Gastrocnemius medialis (tissue), 4 donors: ENCODE data around the gene CFAP299. TPM values are rescaled to one million over a fixed set of nuclear protein-coding genes. Genes with fewer than 3 reads are reported as not detected.

Experiments
- ATAC-seq, 2 donors: fragments of 150-250 bp; one replicate each; pipeline ENCODE4 v1.9.1; 2016
- DNase-seq, 2 donors: peaks; one replicate each; pipeline ENCODE4 v3.0.0-alpha.2; 2019
- H3K27ac ChIP-seq, 4 donors: fragments of 200-600 bp; sonication (generic); 1 replicate in 1 of 4; 2 replicates in 3 of 4; pipeline ENCODE4 v1.5.1; 2016 to 2018; ENCODE audit warnings: mild to moderate bottlenecking in 2 of 4, moderate library complexity in 1 of 4
- H3K27me3 ChIP-seq, 3 donors: fragments of 200-600 bp; sonication (generic) in 2 of 3; 1 replicate in 1 of 3; 2 replicates in 2 of 3; pipeline versions ENCODE4 v1.5.1 to v1.6.0; 2016 to 2019; ENCODE audit warnings: mild to moderate bottlenecking in 1 of 3, moderate library complexity in 1 of 3
- H3K36me3 ChIP-seq, 2 donors: fragments of 200-600 bp; sonication (generic) in 1 of 2; one replicate each; pipeline ENCODE4 v1.5.1; 2017 to 2018
- H3K4me1 ChIP-seq, 2 donors: fragments of 200-600 bp; sonication (generic) in 1 of 2; one replicate each; pipeline ENCODE4 v1.5.1; 2016 to 2017; ENCODE audit warnings: mild to moderate bottlenecking in 2 of 2
- H3K4me3 ChIP-seq, 4 donors: fragments of 200-600 bp; sonication (generic) in 3 of 4; 1 replicate in 1 of 4; 2 replicates in 3 of 4; pipeline ENCODE4 v1.5.1; 2016 to 2019; ENCODE audit warnings: mild to moderate bottlenecking in 2 of 4
- H3K9me3 ChIP-seq, 3 donors: fragments of 200-600 bp; sonication (generic) in 2 of 3; 1 replicate in 1 of 3; 2 replicates in 2 of 3; pipeline ENCODE4 v1.5.1; 2016 to 2019
- POLR2A ChIP-seq, 2 donors: fragments of 450-650 bp; IDR thresholded peaks; one replicate each; pipeline ENCODE4 v1.6.1; 2017; ENCODE audit warnings: antibody characterized with exemption in 2 of 2, mild to moderate bottlenecking in 2 of 2, moderate library complexity in 2 of 2
- in situ Hi-C, 4 donors: fragments of 200-750 bp; cut with MboI; loops; one replicate each; pipeline versions ENCODE4 v1.15.0 to v1.8.0; 2017; ENCODE audit warnings: low sequenced_read_pairs in 4 of 4
- intact Hi-C: fragments of 100-400 bp; cut with DNase I; formaldehyde crosslinking; loops from one replicate; pipeline ENCODE4 v1.15.1; 2023; ENCODE audit warnings: low total_unique reads
- total RNA-seq, 4 donors: library from RNA; depleted of rRNA; stranded (reverse); fragments of >200 nt; gene quantifications; one replicate each; pipeline versions ENCODE4 v1.1.0 to v1.2.3, GENCODE V29; 2016
- TF ChIP-seq, protein P1 (sequence below), 5 experiments: fragments of 450-650 bp in 3 of 5; fragments of 200-600 bp in 2 of 5; sonication (generic) in 2 of 5; IDR thresholded peaks in 4 of 5; conservative IDR thresholded peaks in 1 of 5; 1 replicate in 4 of 5; 2 replicates in 1 of 5; pipeline ENCODE4 v1.5.1; 2016 to 2019; ENCODE audit warnings: antibody characterized with exemption in 5 of 5, mild to moderate bottlenecking in 3 of 5, moderate library complexity in 3 of 5

CFAP299 gene
- total RNA-seq, 4 donors from 2014 or later, result not detected

DNA sequence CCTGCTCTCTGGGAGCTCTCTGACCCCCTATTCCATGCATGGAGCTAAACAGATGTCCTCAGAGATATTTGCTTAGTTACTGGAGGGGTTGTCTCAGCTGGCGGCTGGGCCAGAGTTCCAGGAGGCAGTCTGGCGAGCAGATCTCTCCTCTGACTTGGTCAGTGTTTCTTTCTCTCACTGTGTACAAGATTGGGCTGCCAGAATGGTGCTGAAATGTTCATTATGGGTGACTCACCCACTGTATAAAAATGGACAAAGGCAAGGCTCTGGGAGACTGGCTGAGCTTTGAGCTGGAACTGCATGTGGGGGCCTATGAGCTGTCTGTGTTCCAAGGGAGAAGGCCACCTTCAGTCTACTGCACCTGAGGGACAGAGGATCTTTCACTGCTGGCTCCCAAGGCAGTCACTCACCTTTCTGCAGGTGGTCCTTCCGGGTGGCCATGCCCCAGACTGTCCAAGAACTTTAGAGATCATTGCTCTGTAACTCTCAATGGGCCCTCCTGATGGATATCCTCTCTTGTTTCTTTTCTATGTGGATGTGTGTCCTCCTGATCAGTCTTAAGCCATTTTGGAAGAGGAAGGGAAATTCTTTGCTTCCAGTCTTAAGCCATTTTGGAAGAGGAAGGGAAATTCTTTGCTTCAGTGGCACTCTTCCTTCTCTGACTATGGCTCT, 88.2 kb downstream of the CFAP299 start:
- in situ Hi-C loops, result no loop called here
- Histone ChIP-seq H3K27ac (no peak overlapping the region), H3K9me3 (no peaks in the 10 kb centered on the region), H3K4me1 (no peaks in the 10 kb centered on the region), H3K27me3 (no peaks in the 10 kb centered on the region), H3K36me3 (no peaks in the 10 kb centered on the region), H3K4me3 (no peak overlapping the region)
- no peak for DNase-seq
- TF ChIP-seq, protein P1, sequence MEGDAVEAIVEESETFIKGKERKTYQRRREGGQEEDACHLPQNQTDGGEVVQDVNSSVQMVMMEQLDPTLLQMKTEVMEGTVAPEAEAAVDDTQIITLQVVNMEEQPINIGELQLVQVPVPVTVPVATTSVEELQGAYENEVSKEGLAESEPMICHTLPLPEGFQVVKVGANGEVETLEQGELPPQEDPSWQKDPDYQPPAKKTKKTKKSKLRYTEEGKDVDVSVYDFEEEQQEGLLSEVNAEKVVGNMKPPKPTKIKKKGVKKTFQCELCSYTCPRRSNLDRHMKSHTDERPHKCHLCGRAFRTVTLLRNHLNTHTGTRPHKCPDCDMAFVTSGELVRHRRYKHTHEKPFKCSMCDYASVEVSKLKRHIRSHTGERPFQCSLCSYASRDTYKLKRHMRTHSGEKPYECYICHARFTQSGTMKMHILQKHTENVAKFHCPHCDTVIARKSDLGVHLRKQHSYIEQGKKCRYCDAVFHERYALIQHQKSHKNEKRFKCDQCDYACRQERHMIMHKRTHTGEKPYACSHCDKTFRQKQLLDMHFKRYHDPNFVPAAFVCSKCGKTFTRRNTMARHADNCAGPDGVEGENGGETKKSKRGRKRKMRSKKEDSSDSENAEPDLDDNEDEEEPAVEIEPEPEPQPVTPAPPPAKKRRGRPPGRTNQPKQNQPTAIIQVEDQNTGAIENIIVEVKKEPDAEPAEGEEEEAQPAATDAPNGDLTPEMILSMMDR (IDR thresholded peaks at IDR 0.05 in 4 of 5, conservative IDR thresholded peaks at IDR 0.05 in 1 of 5), result no peak
- no peak for TF ChIP-seq POLR2A (IDR thresholded peaks at IDR 0.05)
- intact Hi-C loops, result no loop called here
- no peak for ATAC-seq

DNA sequence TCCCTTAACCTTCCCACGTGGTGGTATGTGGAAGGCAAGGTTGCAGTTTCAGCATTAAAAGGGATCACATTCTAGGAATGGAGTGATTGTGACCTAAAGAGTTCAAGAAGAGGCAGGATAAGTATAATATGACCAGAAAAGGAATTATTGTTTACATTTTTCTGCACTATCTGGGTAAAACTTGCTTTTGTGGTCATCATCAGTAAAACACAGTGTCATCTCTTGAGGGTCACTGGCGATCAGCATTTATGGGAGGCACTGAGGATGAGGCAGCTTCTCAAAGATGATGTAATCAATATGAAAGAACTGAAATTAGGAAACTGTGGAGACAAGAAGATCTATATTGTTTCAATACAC, 88.7 kb downstream of the CFAP299 start:
- no peaks in the 10 kb centered on the region for H3K4me1 ChIP-seq
- no peak for DNase-seq
- in situ Hi-C loops (no loop called here), intact Hi-C loops (no loop called here)
- H3K27ac ChIP-seq, result no peak overlapping the region
- no peaks in the 10 kb centered on the region for H3K9me3 ChIP-seq
- H3K36me3 ChIP-seq, result no peaks in the 10 kb centered on the region
- no peak overlapping the region for H3K4me3 ChIP-seq
- H3K27me3 ChIP-seq, result no peaks in the 10 kb centered on the region
- TF ChIP-seq, protein P1 (IDR thresholded peaks at IDR 0.05 in 4 of 5, conservative IDR thresholded peaks at IDR 0.05 in 1 of 5), result no peak
- no peak for TF ChIP-seq POLR2A (IDR thresholded peaks at IDR 0.05)
- no peak for ATAC-seq

DNA sequence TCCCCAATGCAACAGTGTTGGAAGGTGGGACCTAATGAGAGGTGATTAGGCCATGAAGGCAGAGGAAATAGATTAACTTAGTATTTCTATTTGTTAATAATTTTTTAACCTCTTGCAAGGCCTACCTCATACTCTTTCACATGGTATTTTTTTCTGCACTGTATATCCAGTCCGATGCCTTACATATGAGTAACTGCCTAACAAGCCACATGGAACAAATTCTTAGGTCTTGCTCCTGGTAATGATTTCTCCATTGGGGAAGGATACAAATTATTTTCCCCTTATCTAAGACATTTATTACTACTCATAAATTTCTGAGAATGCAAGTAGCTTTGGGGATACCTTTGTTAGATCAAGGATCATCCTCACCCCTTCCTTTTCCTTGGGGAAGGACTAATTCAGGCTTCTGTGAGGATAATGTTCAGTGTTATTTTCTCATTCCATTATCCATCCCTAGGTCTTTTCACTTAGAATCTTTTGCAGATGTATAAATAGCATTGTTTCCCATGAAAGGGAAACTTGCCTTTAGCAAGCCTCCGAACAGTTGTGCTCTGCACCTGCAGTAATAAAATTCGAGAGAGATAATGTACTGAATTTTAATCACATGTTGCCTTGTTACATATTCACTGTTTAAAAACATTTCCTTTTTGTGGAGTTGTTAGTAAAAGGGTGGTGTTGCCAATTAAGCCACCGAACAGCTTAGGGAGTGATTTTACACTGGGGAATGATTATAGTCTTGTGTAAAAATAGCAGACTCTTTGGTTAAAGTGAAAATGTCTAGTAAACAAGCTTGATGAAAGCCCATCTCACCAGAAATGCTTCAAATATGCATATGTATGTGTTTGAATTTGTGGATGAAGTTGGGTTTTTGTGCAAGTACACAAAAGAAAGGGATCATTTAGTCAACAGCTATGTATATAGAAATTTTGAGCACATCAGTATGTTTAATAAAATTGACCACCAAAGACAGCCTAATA, 89.9 kb downstream of the CFAP299 start:
- Histone ChIP-seq H3K4me1 (no peaks in the 10 kb centered on the region), H3K9me3 (no peaks in the 10 kb centered on the region), H3K27ac (no peak overlapping the region), H3K27me3 (no peaks in the 10 kb centered on the region), H3K4me3 (no peak overlapping the region), H3K36me3 (no peaks in the 10 kb centered on the region)
- TF ChIP-seq, protein P1 (IDR thresholded peaks at IDR 0.05 in 4 of 5, conservative IDR thresholded peaks at IDR 0.05 in 1 of 5), result no peak
- in situ Hi-C loops (no loop called here), intact Hi-C loops (no loop called here)
- no peak for DNase-seq
- ATAC-seq, result no peak

DNA sequence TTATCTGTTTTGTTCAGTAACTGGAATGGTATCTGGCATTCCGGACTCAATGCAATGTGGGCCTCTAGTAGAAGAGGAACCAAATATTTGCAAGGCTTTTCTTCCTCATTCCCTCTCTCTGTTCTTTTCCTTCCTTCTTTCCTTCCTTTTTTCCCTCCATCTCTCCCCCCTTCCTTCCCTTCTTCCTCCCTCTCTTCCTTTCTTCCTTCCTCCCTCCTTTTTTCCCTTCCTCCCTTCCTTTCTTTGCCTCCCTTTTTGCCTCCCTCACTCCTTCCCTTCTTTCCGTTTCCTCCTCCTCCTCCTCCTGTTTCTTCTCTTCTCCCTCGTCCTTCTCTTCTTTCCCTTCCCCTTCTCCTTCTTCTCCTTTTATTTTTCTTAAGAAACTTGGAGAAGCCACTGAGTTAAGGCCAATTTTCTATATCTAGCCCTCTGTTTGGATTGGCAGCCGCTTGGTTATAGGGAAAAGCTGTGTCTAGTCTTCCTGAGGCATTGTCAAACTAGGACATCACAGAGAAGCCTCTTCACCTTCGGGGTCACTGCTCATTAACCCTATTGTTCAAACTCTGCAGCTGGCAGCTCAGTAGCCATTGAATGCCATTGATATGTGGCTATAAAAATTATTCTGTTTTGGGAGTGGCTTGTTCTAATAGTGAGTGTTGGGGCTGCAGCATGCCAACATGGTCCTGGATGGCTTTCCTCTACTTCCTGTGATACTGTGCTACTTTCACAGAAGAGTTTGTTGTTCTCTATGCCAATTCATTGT, 95.9 kb downstream of the CFAP299 start:
- ATAC-seq (no peak), DNase-seq (no peak)
- Histone ChIP-seq H3K36me3 (no peaks in the 10 kb centered on the region), H3K4me1 (no peaks in the 10 kb centered on the region), H3K27me3 (no peaks in the 10 kb centered on the region), H3K4me3 (no peak overlapping the region), H3K9me3 (no peaks in the 10 kb centered on the region), H3K27ac (no peak overlapping the region)
- TF ChIP-seq, protein P1 (IDR thresholded peaks at IDR 0.05 in 4 of 5, conservative IDR thresholded peaks at IDR 0.05 in 1 of 5), result no peak
- no peak for TF ChIP-seq POLR2A (IDR thresholded peaks at IDR 0.05)
- intact Hi-C loops (no loop called here), in situ Hi-C loops (no loop called here)
